HEK293 (cell line): ENCODE measurements around the gene NFS1.
A peak's percentile ranks its signal among the peaks of the same experiment; 100 is the strongest.
"Not testable (repeated sequence)": the region's sequence is repeated elsewhere in the genome, so short reads cannot be mapped to it uniquely, and the experiment has no call there.

Source experiments
- CTCF ChIA-PET: fragments of 350-600 bp; formaldehyde crosslinking; extraction: SDS; loops from one replicate; lab custom pipeline; 2021; ENCODE audit warnings: antibody characterized with exemption; lab: Yijun Ruan, JAX
- POLR2A ChIA-PET: fragments of 300-600 bp; formaldehyde crosslinking; extraction: SDS; loops from one replicate; lab custom pipeline; 2020; ENCODE audit warnings: antibody characterized with exemption, inconsistent platforms; lab: Yijun Ruan, JAX
- H3K27ac ChIP-seq: fragments of 200-500 bp; sonication (Bioruptor generic); 2 replicates; pipeline ENCODE4 v1.5.1; 2014; ENCODE audit warnings: low read depth, low read length, control low read depth, inconsistent platforms; ENCODE audit errors: extremely low read depth
- H3K36me3 ChIP-seq, 2 experiments: fragments of 200-500 bp in 1 of 2; sonication (Bioruptor generic) in 1 of 2; 1 replicate in 1 of 2; 2 replicates in 1 of 2; pipeline ENCODE4 v1.5.1; 2014 to 2017; ENCODE audit warnings: inconsistent platforms in 2 of 2, low read length in 2 of 2; ENCODE audit not compliant: control insufficient read depth in 2 of 2, insufficient read depth in 1 of 2
- H3K4me1 ChIP-seq: fragments of 200-500 bp; sonication (Bioruptor generic); 2 replicates; pipeline ENCODE4 v1.5.1; 2014; ENCODE audit warnings: mild to moderate bottlenecking, low read length, inconsistent platforms; ENCODE audit not compliant: control insufficient read depth, insufficient read depth
- H3K4me3 ChIP-seq: 2 replicates; pipeline ENCODE4 v1.5.1; 2011; ENCODE audit warnings: low read depth, mild to moderate bottlenecking, control low read depth, low read length, moderate library complexity
- H3K9me3 ChIP-seq: fragments of 200-500 bp; sonication (Bioruptor generic); 2 replicates; pipeline ENCODE4 v1.5.1; 2014; ENCODE audit warnings: low read depth, low read length, inconsistent platforms; ENCODE audit not compliant: control insufficient read depth, insufficient read depth
- BCL11A ChIP-seq: fragments of 450-650 bp; formaldehyde crosslinking; IDR thresholded peaks from 2 replicates; pipeline ENCODE4 v1.5.1; 2016; ENCODE audit warnings: low read depth, missing biosample characterization, missing genetic modification characterization
- GLI2 ChIP-seq: fragments of 450-650 bp; formaldehyde crosslinking; IDR thresholded peaks from 2 replicates; pipeline ENCODE4; 2017; ENCODE audit warnings: missing biosample characterization, missing genetic modification characterization, low read depth, borderline replicate concordance
- MEIS1 ChIP-seq: sonication (generic); formaldehyde crosslinking; IDR thresholded peaks from 2 replicates; pipeline ENCODE4 v1.8.1; 2022; ENCODE audit warnings: missing genetic modification reagents, mild to moderate bottlenecking, borderline replicate concordance
- ZEB2 ChIP-seq: fragments of 450-650 bp; formaldehyde crosslinking; IDR thresholded peaks from 2 replicates; pipeline ENCODE4 v1.5.1; 2016; ENCODE audit warnings: missing biosample characterization, missing genetic modification characterization
- ZNF623 ChIP-seq: fragments of 450-650 bp; formaldehyde crosslinking; IDR thresholded peaks from 2 replicates; pipeline ENCODE4 v1.5.1; 2016; ENCODE audit warnings: missing biosample characterization, missing genetic modification characterization
- ZNF664 ChIP-seq: fragments of 450-650 bp; formaldehyde crosslinking; IDR thresholded peaks from 2 replicates; pipeline ENCODE4 v1.5.1; 2016; ENCODE audit warnings: missing biosample characterization, missing genetic modification characterization
- ZNF792 ChIP-seq: fragments of 450-650 bp; formaldehyde crosslinking; IDR thresholded peaks from 2 replicates; pipeline ENCODE4 v1.5.1; 2016; ENCODE audit warnings: missing biosample characterization, missing genetic modification characterization
- TF ChIP-seq, protein P1 (sequence below): fragments of 450-650 bp; formaldehyde crosslinking; IDR thresholded peaks from 2 replicates; pipeline ENCODE4 v1.5.1; 2017; ENCODE audit warnings: missing biosample characterization, missing genetic modification characterization
- TF ChIP-seq, protein P2 (sequence below): fragments of 450-650 bp; formaldehyde crosslinking; IDR thresholded peaks from 2 replicates; pipeline ENCODE4 v1.5.1; 2016; ENCODE audit warnings: missing biosample characterization, missing genetic modification characterization
- TF ChIP-seq, protein P3 (sequence below): fragments of 450-650 bp; IDR thresholded peaks from 2 replicates; pipeline ENCODE4 v1.5.1; 2018; ENCODE audit warnings: missing biosample characterization, mild to moderate bottlenecking, missing genetic modification characterization
- TF ChIP-seq, protein P4 (sequence below): fragments of 450-650 bp; formaldehyde crosslinking; IDR thresholded peaks from 2 replicates; pipeline ENCODE4 v1.5.1; 2017; ENCODE audit warnings: missing biosample characterization, missing genetic modification characterization

NFS1 gene

DNA sequence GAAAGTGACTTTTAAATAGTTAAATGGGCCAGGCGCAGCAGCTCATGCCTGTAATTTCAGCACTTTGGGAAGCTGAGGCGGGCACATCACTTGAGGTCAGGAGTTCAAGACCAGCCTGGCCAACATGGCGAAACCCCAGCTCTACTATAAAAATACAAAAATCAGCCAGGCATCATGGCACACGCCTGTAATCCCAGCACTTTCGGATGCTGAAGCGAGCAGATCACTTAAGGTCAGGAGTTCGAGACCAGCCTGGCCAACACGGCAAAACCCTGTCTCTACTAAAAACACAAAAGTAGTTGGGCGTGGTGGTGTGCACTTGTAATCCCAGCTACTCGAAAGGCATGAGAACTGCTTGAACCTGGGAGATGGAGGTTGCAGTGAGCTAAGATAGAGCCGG is 6.7 kb upstream of the NFS1 start:
- H3K4me3 ChIP-seq, H3K9me3 ChIP-seq, H3K27ac ChIP-seq, H3K4me1 ChIP-seq: not testable (repeated sequence)
- peaks cover 50 to 98% of the 10 kb centered on the region in 2 experiments for H3K36me3 ChIP-seq
- ChIA-PET POLR2A (interaction anchor here (1.4 kb wide), 1 partner anchor 12 kb away, joined by 5 read pairs; no protein-coding TSS in a partner anchor), CTCF (interaction anchor here (1.6 kb wide), 1 partner anchor 178 kb away, joined by 4 read pairs; no protein-coding TSS in a partner anchor)
- TF ChIP-seq, protein P1, sequence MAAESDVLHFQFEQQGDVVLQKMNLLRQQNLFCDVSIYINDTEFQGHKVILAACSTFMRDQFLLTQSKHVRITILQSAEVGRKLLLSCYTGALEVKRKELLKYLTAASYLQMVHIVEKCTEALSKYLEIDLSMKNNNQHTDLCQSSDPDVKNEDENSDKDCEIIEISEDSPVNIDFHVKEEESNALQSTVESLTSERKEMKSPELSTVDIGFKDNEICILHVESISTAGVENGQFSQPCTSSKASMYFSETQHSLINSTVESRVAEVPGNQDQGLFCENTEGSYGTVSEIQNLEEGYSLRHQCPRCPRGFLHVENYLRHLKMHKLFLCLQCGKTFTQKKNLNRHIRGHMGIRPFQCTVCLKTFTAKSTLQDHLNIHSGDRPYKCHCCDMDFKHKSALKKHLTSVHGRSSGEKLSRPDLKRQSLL (tag by site-specific recombination): peak; percentile 66
- 0 out of 2 replicates have a peak, but pooled peaks have one; percentile 26 for TF ChIP-seq BCL11A
- TF ChIP-seq, all 188 proteins: peak for 2; not testable (repeated sequence) for 186

DNA sequence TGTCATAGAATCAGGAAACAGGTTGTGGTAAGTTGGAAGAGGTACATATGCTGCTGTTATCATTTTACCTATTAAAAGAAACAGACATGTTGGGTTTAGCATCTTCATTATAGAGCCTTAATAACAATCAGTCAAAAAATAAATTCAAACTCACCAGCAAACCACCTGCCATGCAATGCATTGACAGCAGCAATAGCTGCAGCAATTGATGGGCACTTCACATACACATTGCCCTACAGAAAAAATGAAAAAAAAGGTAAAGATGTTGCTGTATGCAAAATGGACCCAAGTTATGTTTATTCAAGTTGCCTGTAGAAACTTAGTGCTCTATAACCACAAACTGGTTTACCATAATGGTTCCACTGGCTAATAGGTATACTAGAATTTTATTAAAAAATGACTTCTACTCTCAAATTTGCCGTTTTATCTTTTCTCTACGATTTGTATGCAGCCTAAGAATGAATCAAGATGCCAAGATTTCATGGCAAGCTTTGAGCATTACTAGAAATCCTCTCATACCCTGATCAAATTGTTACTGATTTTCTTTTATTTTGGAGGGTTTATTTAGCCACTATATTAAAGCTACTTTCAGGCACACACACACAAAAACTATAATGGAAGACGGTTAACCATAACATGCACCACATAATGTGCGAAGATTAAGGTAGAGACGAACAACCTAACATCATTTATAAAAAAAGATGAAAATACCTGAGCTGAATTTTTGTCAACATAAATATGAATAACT is 5.5 kb upstream of the NFS1 start:
- ChIA-PET CTCF (interaction anchor here (0.6 to 1.6 kb wide), 2 partner anchors 179 to 1384 kb away, joined by 3 to 4 read pairs; no protein-coding TSS in a partner anchor), POLR2A (interaction anchor here (0.7 to 6.2 kb wide), 3 partner anchors 9 to 37 kb away, joined by 3 to 27 read pairs (median 5); partner anchors contain the start of gene RBM39)
- Histone ChIP-seq H3K9me3 (no peaks in the 10 kb centered on the region), H3K36me3 (peaks cover 46 to 94% of the 10 kb centered on the region in 2 experiments), H3K4me1 (no peaks in the 10 kb centered on the region), H3K4me3 (no peak overlapping the region), H3K27ac (no peak overlapping the region)
- TF ChIP-seq GLI2 (no peak), MEIS1 (no peak), ZEB2 (tag by site-specific recombination) (0 out of 2 replicates have a peak, but pooled peaks have one; percentile 17), ZNF664 (no peak), ZNF792 (tag by site-specific recombination) (no peak), ZNF623 (tag by site-specific recombination) (no peak)
- TF ChIP-seq, protein P2, sequence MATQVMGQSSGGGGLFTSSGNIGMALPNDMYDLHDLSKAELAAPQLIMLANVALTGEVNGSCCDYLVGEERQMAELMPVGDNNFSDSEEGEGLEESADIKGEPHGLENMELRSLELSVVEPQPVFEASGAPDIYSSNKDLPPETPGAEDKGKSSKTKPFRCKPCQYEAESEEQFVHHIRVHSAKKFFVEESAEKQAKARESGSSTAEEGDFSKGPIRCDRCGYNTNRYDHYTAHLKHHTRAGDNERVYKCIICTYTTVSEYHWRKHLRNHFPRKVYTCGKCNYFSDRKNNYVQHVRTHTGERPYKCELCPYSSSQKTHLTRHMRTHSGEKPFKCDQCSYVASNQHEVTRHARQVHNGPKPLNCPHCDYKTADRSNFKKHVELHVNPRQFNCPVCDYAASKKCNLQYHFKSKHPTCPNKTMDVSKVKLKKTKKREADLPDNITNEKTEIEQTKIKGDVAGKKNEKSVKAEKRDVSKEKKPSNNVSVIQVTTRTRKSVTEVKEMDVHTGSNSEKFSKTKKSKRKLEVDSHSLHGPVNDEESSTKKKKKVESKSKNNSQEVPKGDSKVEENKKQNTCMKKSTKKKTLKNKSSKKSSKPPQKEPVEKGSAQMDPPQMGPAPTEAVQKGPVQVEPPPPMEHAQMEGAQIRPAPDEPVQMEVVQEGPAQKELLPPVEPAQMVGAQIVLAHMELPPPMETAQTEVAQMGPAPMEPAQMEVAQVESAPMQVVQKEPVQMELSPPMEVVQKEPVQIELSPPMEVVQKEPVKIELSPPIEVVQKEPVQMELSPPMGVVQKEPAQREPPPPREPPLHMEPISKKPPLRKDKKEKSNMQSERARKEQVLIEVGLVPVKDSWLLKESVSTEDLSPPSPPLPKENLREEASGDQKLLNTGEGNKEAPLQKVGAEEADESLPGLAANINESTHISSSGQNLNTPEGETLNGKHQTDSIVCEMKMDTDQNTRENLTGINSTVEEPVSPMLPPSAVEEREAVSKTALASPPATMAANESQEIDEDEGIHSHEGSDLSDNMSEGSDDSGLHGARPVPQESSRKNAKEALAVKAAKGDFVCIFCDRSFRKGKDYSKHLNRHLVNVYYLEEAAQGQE (tag by site-specific recombination): no peak
- TF ChIP-seq, protein P3, sequence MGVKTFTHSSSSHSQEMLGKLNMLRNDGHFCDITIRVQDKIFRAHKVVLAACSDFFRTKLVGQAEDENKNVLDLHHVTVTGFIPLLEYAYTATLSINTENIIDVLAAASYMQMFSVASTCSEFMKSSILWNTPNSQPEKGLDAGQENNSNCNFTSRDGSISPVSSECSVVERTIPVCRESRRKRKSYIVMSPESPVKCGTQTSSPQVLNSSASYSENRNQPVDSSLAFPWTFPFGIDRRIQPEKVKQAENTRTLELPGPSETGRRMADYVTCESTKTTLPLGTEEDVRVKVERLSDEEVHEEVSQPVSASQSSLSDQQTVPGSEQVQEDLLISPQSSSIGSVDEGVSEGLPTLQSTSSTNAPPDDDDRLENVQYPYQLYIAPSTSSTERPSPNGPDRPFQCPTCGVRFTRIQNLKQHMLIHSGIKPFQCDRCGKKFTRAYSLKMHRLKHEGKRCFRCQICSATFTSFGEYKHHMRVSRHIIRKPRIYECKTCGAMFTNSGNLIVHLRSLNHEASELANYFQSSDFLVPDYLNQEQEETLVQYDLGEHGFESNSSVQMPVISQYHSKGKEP: peak; percentile 60; the same call in 1 of the 2 replicates
- TF ChIP-seq, protein P4, sequence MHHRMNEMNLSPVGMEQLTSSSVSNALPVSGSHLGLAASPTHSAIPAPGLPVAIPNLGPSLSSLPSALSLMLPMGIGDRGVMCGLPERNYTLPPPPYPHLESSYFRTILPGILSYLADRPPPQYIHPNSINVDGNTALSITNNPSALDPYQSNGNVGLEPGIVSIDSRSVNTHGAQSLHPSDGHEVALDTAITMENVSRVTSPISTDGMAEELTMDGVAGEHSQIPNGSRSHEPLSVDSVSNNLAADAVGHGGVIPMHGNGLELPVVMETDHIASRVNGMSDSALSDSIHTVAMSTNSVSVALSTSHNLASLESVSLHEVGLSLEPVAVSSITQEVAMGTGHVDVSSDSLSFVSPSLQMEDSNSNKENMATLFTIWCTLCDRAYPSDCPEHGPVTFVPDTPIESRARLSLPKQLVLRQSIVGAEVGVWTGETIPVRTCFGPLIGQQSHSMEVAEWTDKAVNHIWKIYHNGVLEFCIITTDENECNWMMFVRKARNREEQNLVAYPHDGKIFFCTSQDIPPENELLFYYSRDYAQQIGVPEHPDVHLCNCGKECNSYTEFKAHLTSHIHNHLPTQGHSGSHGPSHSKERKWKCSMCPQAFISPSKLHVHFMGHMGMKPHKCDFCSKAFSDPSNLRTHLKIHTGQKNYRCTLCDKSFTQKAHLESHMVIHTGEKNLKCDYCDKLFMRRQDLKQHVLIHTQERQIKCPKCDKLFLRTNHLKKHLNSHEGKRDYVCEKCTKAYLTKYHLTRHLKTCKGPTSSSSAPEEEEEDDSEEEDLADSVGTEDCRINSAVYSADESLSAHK (tag by site-specific recombination): peak; percentile 39; the same call in 1 of the 2 replicates
